PC-9 (cell line): Measurements from ENCODE around the gene LIMCH1. TPM values are rescaled to one million over a fixed set of nuclear protein-coding genes. Genes with fewer than 3 reads are reported as not detected.
A peak's percentile ranks its signal among the peaks of the same experiment; 100 is the strongest.

Experiments
- BruUV-seq: library from RNA; stranded (reverse); fragments of 400-500 nt; replicated peaks from 2 replicates; lab custom pipeline; 2021; lab: Mats Ljungman, UMichigan
- CTCF ChIA-PET: fragments of 300-600 bp; sonication (Branson Sonifier 250); formaldehyde crosslinking; loops from one replicate; lab custom pipeline; 2022; ENCODE audit warnings: antibody characterized with exemption; lab: Charles Lee
- POLR2A ChIA-PET: fragments of 300-600 bp; sonication (Branson Sonifier 250); formaldehyde crosslinking; loops from one replicate; lab custom pipeline; 2022; ENCODE audit warnings: antibody characterized with exemption; ENCODE audit not compliant: unreplicated experiment; lab: Charles Lee
- DNase-seq, 2 experiments: peaks; one replicate each; pipeline versions ENCODE4 v3.0.0 to v3.0.0-alpha.2; 2015 to 2022; ENCODE audit warnings: mixed read lengths in 1 of 2
- H2AFZ ChIP-seq: fragments of 200-600 bp; sonication (generic); 2 replicates; pipeline ENCODE4 v1.8.1; 2017; ENCODE audit warnings: antibody characterized with exemption
- H3F3A ChIP-seq: fragments of 200-600 bp; sonication (generic); 2 replicates; pipeline ENCODE4 v1.8.1; 2017; ENCODE audit warnings: antibody characterized with exemption, mild to moderate bottlenecking, low read depth; ENCODE audit not compliant: insufficient read depth
- H3K27ac ChIP-seq: fragments of 200-600 bp; sonication (generic); 2 replicates; pipeline ENCODE4 v1.6.1; 2016; ENCODE audit warnings: mixed run types
- H3K27me3 ChIP-seq: fragments of 200-600 bp; sonication (generic); 2 replicates; pipeline ENCODE4 v1.6.1; 2016; ENCODE audit warnings: low read depth, mixed run types; ENCODE audit not compliant: insufficient read depth
- H3K36me3 ChIP-seq: fragments of 200-600 bp; sonication (generic); 2 replicates; pipeline ENCODE4 v1.6.1; 2016; ENCODE audit warnings: low read depth, mixed run types
- H3K4me1 ChIP-seq: fragments of 200-600 bp; sonication (generic); replicated peaks from 2 replicates; pipeline ENCODE4 v1.6.1; 2016; ENCODE audit warnings: mixed run types; ENCODE audit not compliant: insufficient read depth
- H3K4me2 ChIP-seq: fragments of 200-600 bp; sonication (generic); 2 replicates; pipeline ENCODE4 v1.6.1; 2017; ENCODE audit warnings: mixed run types
- H3K4me3 ChIP-seq: fragments of 200-600 bp; sonication (generic); 2 replicates; pipeline ENCODE4 v1.6.1; 2016; ENCODE audit warnings: mixed run types
- H3K79me2 ChIP-seq: fragments of 200-600 bp; sonication (generic); 2 replicates; pipeline ENCODE4 v1.6.1; 2017; ENCODE audit warnings: low read depth, mixed run types
- H3K9me2 ChIP-seq: fragments of 200-600 bp; sonication (generic); 2 replicates; pipeline ENCODE4 v1.8.1; 2017; ENCODE audit warnings: mild to moderate bottlenecking; ENCODE audit not compliant: insufficient read depth
- H3K9me3 ChIP-seq: fragments of 200-600 bp; sonication (generic); 2 replicates; pipeline ENCODE4 v1.8.1; 2016; ENCODE audit warnings: low read depth; ENCODE audit not compliant: insufficient read depth
- H4K20me1 ChIP-seq: fragments of 200-600 bp; sonication (generic); 2 replicates; pipeline ENCODE4 v1.8.1; 2017; ENCODE audit not compliant: insufficient read depth
- EZH2 ChIP-seq: fragments of 200-600 bp; sonication (generic); IDR thresholded peaks from 2 replicates; pipeline ENCODE4 v1.8.0; 2017; ENCODE audit warnings: antibody characterized with exemption, low read depth
- intact Hi-C: fragments of 100-400 bp; cut with micrococcal nuclease; formaldehyde crosslinking; loops from one replicate; pipeline ENCODE4 v1.10.0; 2022; ENCODE audit not compliant: unreplicated experiment
- total RNA-seq: library from RNA; stranded (reverse); gene quantifications from 2 replicates; pipeline ENCODE4 v1.2.3, GENCODE V29; 2021
- TF ChIP-seq, protein P1 (sequence below): fragments of 200-600 bp; sonication (generic); conservative IDR thresholded peaks from 2 replicates; pipeline ENCODE4 v1.6.1; 2017; ENCODE audit warnings: mixed run types, antibody characterized with exemption, mild to moderate bottlenecking, moderate library complexity

LIMCH1 gene
- total RNA-seq, 1 experiment from 2014 or later, result 339 TPM

DNA sequence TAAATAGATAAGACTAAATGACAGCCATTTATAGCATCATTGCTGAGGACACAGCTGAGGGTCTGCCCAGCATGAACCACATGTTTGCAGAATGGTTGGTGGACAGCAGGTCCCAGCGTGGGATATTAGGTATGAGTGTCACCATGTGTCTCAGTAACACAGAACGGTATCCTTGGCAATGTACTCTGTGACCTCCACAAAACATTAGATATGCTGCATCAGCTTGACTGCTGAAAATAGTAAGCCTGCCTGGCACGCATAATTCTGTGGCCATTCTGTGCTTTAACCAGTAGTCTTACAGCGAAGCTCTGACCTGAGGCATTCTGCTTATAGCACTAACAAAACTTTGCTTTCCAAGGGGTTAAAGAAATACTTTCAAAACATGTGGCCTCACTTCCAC lies 32.0 kb downstream of the LIMCH1 start:
- intact Hi-C loops, result no loop called here
- Histone ChIP-seq H3K4me3 (no peak overlapping the region), H3K4me1 (peaks cover 27% of the 10 kb centered on the region), H3K9me3 (no peaks in the 10 kb centered on the region), H3K36me3 (no peaks in the 10 kb centered on the region), H3F3A (peaks cover 7% of the 10 kb centered on the region; the same call in 1 of the 2 replicates), H3K79me2 (peaks cover 13% of the 10 kb centered on the region), H3K27me3 (no peaks in the 10 kb centered on the region), H2AFZ (no peak overlapping the region), H3K9me2 (no peaks in the 10 kb centered on the region), H3K4me2 (no peak overlapping the region), H4K20me1 (no peaks in the 10 kb centered on the region), H3K27ac (no peak overlapping the region)
- no TSS peak for BruUV-seq
- ChIA-PET POLR2A (no interaction called here), CTCF (no interaction called here)
- no peak for TF ChIP-seq EZH2
- TF ChIP-seq, protein P1, sequence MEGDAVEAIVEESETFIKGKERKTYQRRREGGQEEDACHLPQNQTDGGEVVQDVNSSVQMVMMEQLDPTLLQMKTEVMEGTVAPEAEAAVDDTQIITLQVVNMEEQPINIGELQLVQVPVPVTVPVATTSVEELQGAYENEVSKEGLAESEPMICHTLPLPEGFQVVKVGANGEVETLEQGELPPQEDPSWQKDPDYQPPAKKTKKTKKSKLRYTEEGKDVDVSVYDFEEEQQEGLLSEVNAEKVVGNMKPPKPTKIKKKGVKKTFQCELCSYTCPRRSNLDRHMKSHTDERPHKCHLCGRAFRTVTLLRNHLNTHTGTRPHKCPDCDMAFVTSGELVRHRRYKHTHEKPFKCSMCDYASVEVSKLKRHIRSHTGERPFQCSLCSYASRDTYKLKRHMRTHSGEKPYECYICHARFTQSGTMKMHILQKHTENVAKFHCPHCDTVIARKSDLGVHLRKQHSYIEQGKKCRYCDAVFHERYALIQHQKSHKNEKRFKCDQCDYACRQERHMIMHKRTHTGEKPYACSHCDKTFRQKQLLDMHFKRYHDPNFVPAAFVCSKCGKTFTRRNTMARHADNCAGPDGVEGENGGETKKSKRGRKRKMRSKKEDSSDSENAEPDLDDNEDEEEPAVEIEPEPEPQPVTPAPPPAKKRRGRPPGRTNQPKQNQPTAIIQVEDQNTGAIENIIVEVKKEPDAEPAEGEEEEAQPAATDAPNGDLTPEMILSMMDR, result no peak
- no peak for DNase-seq

DNA sequence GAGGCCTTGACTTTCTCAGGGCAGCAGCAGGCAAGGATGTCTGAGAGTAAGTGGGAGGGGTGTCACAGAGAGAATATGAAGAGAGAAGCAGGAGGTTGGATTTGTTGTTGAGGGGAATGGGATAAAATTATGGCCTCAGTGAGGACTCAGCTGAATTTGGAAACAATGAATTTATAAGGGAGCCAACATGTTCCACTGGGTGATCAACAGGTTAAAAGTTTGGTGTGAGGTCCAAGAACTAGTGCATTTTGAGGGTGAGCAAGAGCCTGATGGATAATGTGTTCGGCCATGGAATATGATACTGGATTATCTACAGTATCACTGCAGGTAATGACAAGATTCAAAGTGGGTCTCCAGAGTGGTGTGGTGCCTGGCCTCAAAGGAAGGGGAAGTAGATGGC lies 33.5 kb downstream of the LIMCH1 start:
- H3K79me2 ChIP-seq, result peaks cover 20% of the 10 kb centered on the region
- peaks cover 19% of the 10 kb centered on the region for H3F3A ChIP-seq
- TF ChIP-seq, protein P1, result no peak
- TF ChIP-seq EZH2, result no peak
- no peak overlapping the region for H2AFZ ChIP-seq
- H3K9me3 ChIP-seq, result no peaks in the 10 kb centered on the region
- H3K4me3 ChIP-seq, result no peak overlapping the region
- POLR2A ChIA-PET, result no interaction called here
- H4K20me1 ChIP-seq, result no peaks in the 10 kb centered on the region
- BruUV-seq, result no TSS peak
- no peak overlapping the region for H3K27ac ChIP-seq
- intact Hi-C loops, result no loop called here
- no peak overlapping the region for H3K4me2 ChIP-seq
- no peaks in the 10 kb centered on the region for H3K36me3 ChIP-seq
- H3K9me2 ChIP-seq, result no peaks in the 10 kb centered on the region
- no peak for DNase-seq
- peaks cover 39% of the 10 kb centered on the region for H3K4me1 ChIP-seq
- CTCF ChIA-PET, result no interaction called here
- H3K27me3 ChIP-seq, result no peaks in the 10 kb centered on the region

- Histone ChIP-seq H3K27me3 (no peaks in the 10 kb centered on the region), H3F3A (peaks cover 20% of the 10 kb centered on the region), H3K9me3 (no peaks in the 10 kb centered on the region), H3K36me3 (no peaks in the 10 kb centered on the region), H3K79me2 (peaks cover 27% of the 10 kb centered on the region), H3K4me1 (peaks cover 44% of the 10 kb centered on the region), H3K9me2 (no peaks in the 10 kb centered on the region), H4K20me1 (no peaks in the 10 kb centered on the region), H3K4me3 (no peak overlapping the region), H3K4me2 (no peak overlapping the region), H3K27ac (peak overlapping the region; percentile 17; the same call in 1 of the 2 replicates), H2AFZ (no peak overlapping the region)
- intact Hi-C loops, result no loop called here
- DNase-seq, result no peak
- TF ChIP-seq EZH2, result no peak
- TF ChIP-seq, protein P1, result no peak
- ChIA-PET CTCF (no interaction called here), POLR2A (no interaction called here)
- BruUV-seq, result no TSS peak
These were observed 34.6 kb downstream of the LIMCH1 start for GRCh38 chr4:41572516-41572915.
